Central memory CD4-positive, alpha-beta T cell (primary cell): ENCODE results near the gene SEMA5B.

Experiments
- DNase-seq: peaks from one replicate; pipeline ENCODE4 v3.0.0; 2022

The SEMA5B gene

DNA sequence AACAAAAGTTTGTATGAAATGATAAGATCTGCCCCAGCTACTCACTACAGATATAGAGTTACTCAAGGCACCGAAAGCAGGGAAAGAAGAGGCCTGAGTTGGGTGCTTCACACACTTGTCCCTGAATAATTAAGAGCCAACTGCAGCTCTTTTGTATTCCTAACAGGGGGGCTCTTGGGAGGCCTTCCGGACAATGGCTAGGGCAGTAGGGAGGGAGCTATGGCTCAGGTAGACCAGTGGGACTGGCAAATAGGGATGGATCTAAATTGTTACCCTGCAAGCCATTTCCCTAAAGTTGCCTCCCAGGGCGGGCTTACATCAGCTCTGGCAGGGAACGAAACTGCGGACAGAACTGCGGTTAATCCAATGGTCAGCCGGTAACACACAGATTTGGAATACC, 6.2 kb downstream of the SEMA5B start:
- no peak for DNase-seq

- DNase-seq, result no peak
These were observed 6.9 kb downstream of the SEMA5B start for GRCh38 chr3:123020709-123021108.

- DNase-seq, result no peak
These were observed 8.0 kb downstream of the SEMA5B start for GRCh38 chr3:123019591-123019990.

DNA sequence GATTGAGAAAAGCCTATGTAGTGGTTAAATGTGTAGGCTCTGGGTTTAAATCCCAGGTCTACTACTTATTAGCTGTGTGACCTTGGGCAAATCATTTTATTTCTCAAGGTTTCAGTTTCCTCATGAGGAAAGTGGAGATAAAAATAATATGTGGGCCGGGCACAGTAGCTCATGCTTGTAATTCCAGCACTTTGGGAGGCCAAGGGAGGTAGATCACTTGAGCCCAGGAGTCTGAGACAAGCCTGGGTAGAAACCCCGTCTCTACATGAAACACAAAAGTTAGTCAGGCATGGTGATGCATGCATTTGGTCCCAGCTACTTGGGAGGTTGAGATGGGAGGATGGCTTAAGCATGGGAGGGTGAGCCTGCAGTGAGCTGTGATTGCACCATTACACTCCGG, 8.4 kb downstream of the SEMA5B start:
- DNase-seq, result no peak

- no peak for DNase-seq
These were observed 8.9 kb downstream of the SEMA5B start for GRCh38 chr3:123018683-123019082.

GRCh38 chr3:123015596-123015995, 12.0 kb downstream of the SEMA5B start:
- no peak for DNase-seq

DNA sequence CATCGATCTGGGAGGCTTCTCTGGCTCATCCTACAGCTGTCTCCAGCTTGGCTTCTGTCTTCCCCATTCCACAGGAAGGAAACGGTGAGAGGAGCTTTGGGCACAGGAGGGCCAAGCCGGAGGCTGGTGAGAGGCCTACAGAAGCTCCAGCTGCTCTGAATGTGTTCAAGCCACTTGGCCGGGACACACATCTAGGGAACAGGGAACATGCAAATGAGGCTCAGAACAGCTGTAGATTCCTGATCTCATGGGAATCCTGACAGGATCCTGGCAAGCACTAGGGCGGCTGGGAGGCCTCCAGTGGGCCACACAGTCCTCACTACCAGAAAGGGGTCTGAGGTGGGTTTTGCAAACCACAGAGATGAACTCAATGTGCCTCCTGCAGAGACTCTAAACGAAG, 13.7 kb downstream of the SEMA5B start:
- DNase-seq, result no peak

GRCh38 chr3:123012652-123013051, 14.9 kb downstream of the SEMA5B start:
- no peak for DNase-seq

GRCh38 chr3:123011447-123011846, 16.1 kb downstream of the SEMA5B start:
- no peak for DNase-seq

DNA sequence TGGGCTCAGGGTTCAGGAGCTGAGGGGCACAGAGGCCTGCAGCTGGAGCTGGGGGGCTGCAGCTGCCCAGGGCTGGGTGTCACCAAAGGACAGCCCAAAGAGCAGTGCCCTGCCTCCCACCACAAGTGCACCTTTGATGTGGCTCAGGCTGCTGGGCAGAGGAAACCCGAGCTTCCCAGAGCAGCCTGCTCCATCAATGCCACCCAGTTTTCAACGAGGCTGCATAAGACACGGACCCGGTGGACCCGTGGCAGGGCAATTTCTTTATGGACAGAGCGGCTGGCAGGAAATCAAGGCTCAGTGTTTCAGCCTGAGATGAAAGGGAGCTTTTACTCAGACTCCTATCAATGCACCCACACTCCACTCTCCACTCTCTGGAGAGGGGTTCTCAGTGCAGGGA, 18.7 kb downstream of the SEMA5B start:
- DNase-seq, result no peak

GRCh38 chr3:123006609-123007008, 21.0 kb downstream of the SEMA5B start:
- no peak for DNase-seq

- DNase-seq, result no peak
These were observed 22.3 kb downstream of the SEMA5B start for GRCh38 chr3:123005291-123005690.

GRCh38 chr3:123004201-123004918, 23.2 kb downstream of the SEMA5B start:
- DNase-seq, result no peak

DNA sequence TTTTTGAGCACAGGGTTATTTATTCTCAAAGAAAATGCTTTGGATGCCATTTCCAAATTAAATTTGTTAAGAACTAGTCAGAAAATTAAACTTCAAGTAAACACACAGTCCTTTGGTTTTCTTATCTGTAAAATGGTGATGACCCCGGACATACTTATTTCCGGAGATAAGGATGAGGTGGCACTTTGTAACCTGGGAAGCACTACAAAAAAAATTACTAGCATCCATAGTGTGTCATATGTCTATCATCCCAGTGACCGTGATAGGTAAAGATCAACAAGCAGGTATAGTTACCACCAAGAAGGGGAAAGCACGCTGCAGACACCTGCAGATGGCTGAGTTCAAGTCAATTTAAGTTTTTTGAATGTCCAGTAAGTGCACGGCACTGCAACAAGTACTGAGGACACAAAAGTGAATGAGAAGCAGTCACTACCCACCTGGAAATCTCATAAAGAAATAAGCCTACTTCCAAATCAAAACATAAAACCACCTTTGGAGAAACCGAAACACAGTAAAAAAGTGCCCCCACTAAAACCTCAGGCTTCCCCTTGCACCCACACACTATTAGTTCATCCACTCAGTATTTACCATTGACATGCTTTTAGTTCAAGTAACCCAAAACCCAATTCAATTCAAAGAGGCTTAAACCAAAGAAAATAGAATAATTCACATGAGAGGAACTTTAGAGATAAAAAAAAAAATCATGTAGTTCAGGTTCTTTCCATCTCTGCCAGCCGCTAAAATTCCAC, 24.6 kb downstream of the SEMA5B start:
- no peak for DNase-seq

DNA sequence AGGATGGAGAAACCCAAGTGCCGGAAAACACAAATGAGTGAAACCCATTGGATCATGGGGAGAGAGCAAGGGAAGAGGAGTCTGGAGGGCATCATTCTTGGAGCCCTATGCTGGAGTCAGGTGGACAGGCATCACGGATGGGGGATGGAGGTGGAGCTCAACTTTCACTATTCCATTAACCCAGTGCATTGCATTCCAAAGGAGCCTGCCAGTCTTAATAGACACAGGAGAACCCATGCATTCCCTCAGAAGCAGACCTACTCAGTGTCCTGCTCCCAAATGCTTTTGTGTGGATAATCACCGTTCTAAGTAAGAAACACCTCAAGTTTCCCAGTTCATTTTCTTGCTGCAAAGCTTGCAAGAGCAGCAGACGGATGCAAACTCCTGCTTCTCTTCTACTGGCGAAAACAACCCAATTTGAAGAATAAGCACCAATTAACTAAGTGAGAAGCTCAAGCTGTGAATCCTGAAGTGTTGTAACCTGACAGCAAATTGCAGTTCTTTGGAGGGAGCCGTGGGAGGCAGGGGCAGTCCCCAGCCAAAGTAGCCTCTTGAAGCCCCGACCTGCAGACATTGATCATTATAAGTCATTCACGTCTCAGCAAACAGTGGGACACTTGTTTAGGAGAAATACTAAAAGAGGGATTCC, 25.3 kb downstream of the SEMA5B start:
- DNase-seq, result no peak

DNA sequence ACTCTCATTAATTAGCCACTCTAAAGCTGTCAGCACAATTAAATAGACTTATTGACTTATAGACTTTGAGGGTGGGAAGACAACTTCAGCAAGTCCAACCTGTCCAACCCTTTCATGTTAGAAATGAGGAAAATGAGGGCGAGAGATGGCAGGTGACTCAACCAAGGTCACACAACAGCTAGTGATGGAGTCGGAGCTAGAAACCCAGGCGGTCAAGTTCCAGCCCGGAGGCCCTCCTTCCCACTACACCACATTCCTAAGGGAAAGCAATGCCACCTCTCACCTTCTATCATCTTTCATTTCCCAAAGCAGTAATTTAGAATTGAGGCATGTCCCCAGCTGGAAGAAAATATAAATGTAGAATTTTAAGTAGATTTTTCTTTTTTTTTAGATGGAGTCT, 28.7 kb downstream of the SEMA5B start:
- no peak for DNase-seq

DNA sequence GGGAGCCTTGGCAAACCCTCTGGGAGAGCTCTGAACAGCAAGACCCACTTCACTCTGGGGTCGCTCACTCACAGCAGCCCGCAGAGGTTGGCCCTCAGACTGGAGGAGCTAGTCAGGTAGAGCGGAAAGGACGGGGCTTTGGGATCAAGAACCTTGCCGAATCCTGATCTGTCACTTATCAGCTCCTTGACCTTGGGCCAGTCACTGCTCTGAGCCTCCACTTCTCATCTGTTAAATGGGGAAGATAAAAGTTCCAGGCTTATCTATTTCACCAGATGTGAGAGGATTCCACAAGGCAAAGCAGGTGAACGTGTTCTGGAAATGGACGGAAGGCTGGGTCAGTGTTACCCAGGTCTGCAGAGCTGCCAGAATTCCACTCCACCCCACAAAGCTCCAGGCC, 29.4 kb downstream of the SEMA5B start:
- no peak for DNase-seq

- DNase-seq, result no peak
These were observed 31.5 kb downstream of the SEMA5B start for GRCh38 chr3:122996038-122996580.

DNA sequence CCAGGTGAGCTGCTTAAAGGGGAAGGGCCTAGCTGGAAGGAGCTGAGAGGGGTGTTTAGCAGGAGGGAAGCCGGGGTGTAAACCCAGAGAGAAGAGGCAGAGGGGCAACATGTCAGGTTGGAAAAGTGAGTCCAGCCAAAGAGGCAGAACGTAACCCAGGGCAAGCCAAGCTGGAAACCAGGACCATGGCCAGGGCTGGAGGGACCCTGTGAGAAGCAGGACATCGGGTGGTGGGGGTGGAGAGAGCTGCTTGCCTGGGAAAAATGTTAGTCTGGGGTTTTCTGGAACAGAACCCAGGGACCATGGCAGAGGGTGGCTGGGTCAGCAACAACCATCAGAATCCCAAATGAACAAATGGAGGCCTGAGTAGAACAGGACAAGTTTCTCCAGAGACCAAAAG, 32.6 kb downstream of the SEMA5B start:
- DNase-seq, result no peak

DNA sequence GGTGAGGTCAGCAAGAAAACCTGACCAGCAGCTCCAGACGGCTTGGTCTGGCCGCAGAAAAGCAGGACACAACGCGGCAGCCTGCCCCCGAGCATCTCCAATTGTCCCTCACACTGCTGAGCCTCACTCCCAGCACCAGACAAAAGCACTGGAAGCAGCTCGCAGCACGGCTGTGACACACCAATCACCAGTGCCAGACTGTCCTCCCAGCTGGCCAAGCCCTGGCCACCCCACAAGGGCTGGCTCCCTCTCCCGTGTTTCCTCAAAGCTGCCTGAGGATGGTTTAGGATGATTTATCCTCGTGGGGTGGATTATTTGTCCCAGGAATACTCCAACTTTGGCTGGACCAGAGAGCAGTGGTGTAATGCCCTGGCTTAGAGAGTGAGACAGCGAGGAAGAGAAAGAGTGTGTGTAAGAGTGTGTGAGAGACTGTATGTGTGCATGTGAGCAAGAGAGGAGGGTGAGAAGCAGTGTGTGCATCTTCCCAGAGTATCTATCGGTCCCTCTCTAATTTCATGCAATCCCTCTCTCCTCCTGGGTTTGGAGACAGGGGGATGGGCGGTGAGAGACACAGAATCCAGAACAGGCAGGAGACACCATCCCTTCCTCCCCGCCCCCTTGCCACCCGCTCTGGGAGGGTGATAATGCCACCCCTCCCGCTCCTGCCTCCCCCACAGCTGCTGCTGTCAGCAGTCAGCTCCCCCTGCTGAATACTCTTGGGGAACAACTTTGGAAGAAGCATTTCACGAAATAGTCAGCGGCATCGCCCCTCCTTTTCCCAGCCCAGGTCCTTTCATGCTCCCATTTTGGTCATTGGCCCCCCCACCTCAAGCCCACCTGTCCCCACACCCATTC, 34.2 kb downstream of the SEMA5B start:
- no peak for DNase-seq

- no peak for DNase-seq
These were observed 34.9 kb downstream of the SEMA5B start for GRCh38 chr3:122992676-122993075.

GRCh38 chr3:122992133-122992532, 35.4 kb downstream of the SEMA5B start:
- DNase-seq, result no peak
